HCT116 (cell line): ENCODE results near the gene MAFG. TPM values are rescaled to one million over a fixed set of nuclear protein-coding genes. Genes with fewer than 3 reads are reported as not detected.

ENCODE experiments used
- ATAC-seq: fragments of 200-7000 bp; cut with Tn5 transposase; 2 replicates; pipeline ENCODE4 v1.9.1; 2020; ENCODE audit warnings: mild to moderate bottlenecking, moderate library complexity
- BruUV-seq: library from RNA; stranded (reverse); fragments of 400-500 nt; replicated peaks from 2 replicates; lab custom pipeline; 2021; lab: Mats Ljungman, UMichigan
- CTCF ChIA-PET: fragments of 300-600 bp; sonication (Branson Sonifier 250); formaldehyde crosslinking; loops from one replicate; lab custom pipeline; 2021; ENCODE audit warnings: antibody characterized with exemption; lab: Charles Lee
- POLR2A ChIA-PET: fragments of 300-600, 350-600 bp; sonication (Branson Sonifier 250); formaldehyde crosslinking; loops from one replicate; lab custom pipeline; 2021; ENCODE audit warnings: antibody characterized with exemption; lab: Charles Lee
- RAD21 ChIA-PET, 2 experiments: fragments of 300-600 bp; sonication (Branson Sonifier 250); formaldehyde crosslinking; loops; one replicate each; lab custom pipeline; 2023; ENCODE audit warnings: low total read pairs in 2 of 2; ENCODE audit not compliant: uncharacterized antibody in 2 of 2, unreplicated experiment in 2 of 2, low non-redundant PET in 1 of 2; lab: Charles Lee
- DNase-seq: peaks from one replicate; pipeline ENCODE4 v3.0.0-alpha.2; 2010; ENCODE audit warnings: low read depth, low spot score
- H2AFZ ChIP-seq: fragments of 200-600 bp; shearing (Covaris generic), sonication (generic); 2 replicates; pipeline ENCODE4 v1.6.1; 2017; ENCODE audit warnings: low read depth, mixed run types, mixed read lengths, antibody characterized with exemption, low read length; ENCODE audit not compliant: poor library complexity, severe bottlenecking
- H3K27ac ChIP-seq: 2 replicates; pipeline ENCODE4 v1.5.1; 2012; ENCODE audit warnings: low read depth, low read length
- H3K27me3 ChIP-seq: fragments of 200-600 bp; sonication (generic); 2 replicates; pipeline ENCODE4 v1.6.1; 2016; ENCODE audit warnings: mixed run types, low read length, mixed read lengths; ENCODE audit not compliant: insufficient read depth
- H3K36me3 ChIP-seq, 2 experiments: fragments of 200-500 bp in 1 of 2; fragments of 200-600 bp in 1 of 2; sonication (Bioruptor generic) in 1 of 2; sonication (generic) in 1 of 2; 2 replicates each; pipeline versions ENCODE4 v1.5.1 to v1.6.1; 2014 to 2016; ENCODE audit warnings: low read length in 2 of 2, inconsistent platforms in 1 of 2, mixed read lengths in 1 of 2, mixed run types in 1 of 2; ENCODE audit not compliant: insufficient read depth in 2 of 2, control insufficient read depth in 1 of 2
- H3K4me1 ChIP-seq, 2 experiments: fragments of 200-600 bp in 1 of 2; sonication (generic) in 1 of 2; 2 replicates each; pipeline versions ENCODE4 v1.5.1 to v1.6.1; 2012 to 2017; ENCODE audit warnings: low read length in 2 of 2, inconsistent platforms in 1 of 2, mild to moderate bottlenecking in 1 of 2, mixed read lengths in 1 of 2, mixed run types in 1 of 2, moderate library complexity in 1 of 2; ENCODE audit not compliant: insufficient read depth in 2 of 2, control insufficient read depth in 1 of 2
- H3K4me2 ChIP-seq: fragments of 200-600 bp; sonication (generic); 2 replicates; pipeline ENCODE4 v1.6.1; 2017; ENCODE audit warnings: mixed run types, low read length, mixed read lengths
- H3K4me3 ChIP-seq, 2 experiments: fragments of 200-600 bp in 1 of 2; sonication (generic) in 1 of 2; replicated peaks in 1 of 2; 2 replicates each; pipeline ENCODE4 v1.5.1; 2011 to 2016; ENCODE audit warnings: low read length in 2 of 2, control low read depth in 1 of 2, low read depth in 1 of 2, mild to moderate bottlenecking in 1 of 2, mixed read lengths in 1 of 2, mixed run types in 1 of 2
- H3K79me2 ChIP-seq: fragments of 200-600 bp; sonication (generic); 2 replicates; pipeline ENCODE4 v1.6.1; 2017; ENCODE audit warnings: mild to moderate bottlenecking, mixed run types, low read length, moderate library complexity, mixed read lengths; ENCODE audit not compliant: insufficient read depth
- H3K9ac ChIP-seq: fragments of 200-600 bp; sonication (generic); 2 replicates; pipeline ENCODE4 v1.6.1; 2016; ENCODE audit warnings: low read length, mixed read lengths
- H3K9me2 ChIP-seq: fragments of 200-600 bp; sonication (generic), shearing (Covaris generic); 2 replicates; pipeline ENCODE4 v1.6.1; 2017; ENCODE audit warnings: mixed run types, mild to moderate bottlenecking, moderate library complexity; ENCODE audit not compliant: insufficient read depth
- H3K9me3 ChIP-seq, 2 experiments: fragments of 200-500 bp in 1 of 2; fragments of 200-600 bp in 1 of 2; sonication (Bioruptor generic) in 1 of 2; sonication (generic) in 1 of 2; 2 replicates each; pipeline ENCODE4 v1.6.1; 2014 to 2017; ENCODE audit warnings: low read length in 2 of 2, mixed read lengths in 2 of 2, inconsistent platforms in 1 of 2, low read depth in 1 of 2, mild to moderate bottlenecking in 1 of 2, mixed run types in 1 of 2, moderate library complexity in 1 of 2; ENCODE audit not compliant: control insufficient read depth in 1 of 2, insufficient read depth in 1 of 2
- H4K20me1 ChIP-seq: fragments of 200-600 bp; sonication (generic), shearing (Covaris generic); 2 replicates; pipeline ENCODE4 v1.6.1; 2017; ENCODE audit warnings: mixed run types, mild to moderate bottlenecking, moderate library complexity; ENCODE audit not compliant: insufficient read depth
- ATF3 ChIP-seq: IDR thresholded peaks from 2 replicates; pipeline ENCODE4 v1.6.1; 2012
- EGR1 ChIP-seq: IDR thresholded peaks from 2 replicates; pipeline ENCODE4 v1.6.1; 2012; ENCODE audit warnings: low read depth
- ELF1 ChIP-seq: IDR thresholded peaks from 2 replicates; pipeline ENCODE4 v1.6.1; 2012; ENCODE audit warnings: low read depth, borderline replicate concordance
- EZH2 ChIP-seq: fragments of 200-600 bp; sonication (generic); IDR thresholded peaks from 2 replicates; pipeline ENCODE4 v1.6.1; 2017; ENCODE audit warnings: antibody characterized with exemption, mixed run types
- RAD21 ChIP-seq: IDR thresholded peaks from 2 replicates; pipeline ENCODE4 v1.6.1; 2012; ENCODE audit warnings: low read depth, mild to moderate bottlenecking
- intact Hi-C: fragments of 100-400 bp; cut with micrococcal nuclease; formaldehyde crosslinking; loops from 2 replicates; pipeline ENCODE4 v1.10.0; 2022
- total RNA-seq: library from RNA; stranded (reverse); gene quantifications from one replicate; pipeline ENCODE4 v1.2.1, GENCODE V29; 2021; ENCODE audit not compliant: unreplicated experiment
- TF ChIP-seq, protein P1 (sequence below), 3 experiments: fragments of 200-600 bp in 1 of 3; sonication (generic) in 1 of 3; IDR thresholded peaks in 2 of 3; conservative IDR thresholded peaks in 1 of 3; 2 replicates each; pipeline ENCODE4 v1.5.1; 2012 to 2017; ENCODE audit warnings: low read depth in 2 of 3, low read length in 2 of 3, antibody characterized with exemption in 1 of 3, borderline replicate concordance in 1 of 3, control low read depth in 1 of 3, mild to moderate bottlenecking in 1 of 3, mixed read lengths in 1 of 3, mixed run types in 1 of 3, moderate library complexity in 1 of 3; ENCODE audit not compliant: insufficient read depth in 1 of 3
- TF ChIP-seq, protein P2 (sequence below): IDR thresholded peaks from 2 replicates; pipeline ENCODE4 v1.6.1; 2012

MAFG gene
- total RNA-seq, 1 experiment from 2014 or later, result 46.8 TPM

DNA sequence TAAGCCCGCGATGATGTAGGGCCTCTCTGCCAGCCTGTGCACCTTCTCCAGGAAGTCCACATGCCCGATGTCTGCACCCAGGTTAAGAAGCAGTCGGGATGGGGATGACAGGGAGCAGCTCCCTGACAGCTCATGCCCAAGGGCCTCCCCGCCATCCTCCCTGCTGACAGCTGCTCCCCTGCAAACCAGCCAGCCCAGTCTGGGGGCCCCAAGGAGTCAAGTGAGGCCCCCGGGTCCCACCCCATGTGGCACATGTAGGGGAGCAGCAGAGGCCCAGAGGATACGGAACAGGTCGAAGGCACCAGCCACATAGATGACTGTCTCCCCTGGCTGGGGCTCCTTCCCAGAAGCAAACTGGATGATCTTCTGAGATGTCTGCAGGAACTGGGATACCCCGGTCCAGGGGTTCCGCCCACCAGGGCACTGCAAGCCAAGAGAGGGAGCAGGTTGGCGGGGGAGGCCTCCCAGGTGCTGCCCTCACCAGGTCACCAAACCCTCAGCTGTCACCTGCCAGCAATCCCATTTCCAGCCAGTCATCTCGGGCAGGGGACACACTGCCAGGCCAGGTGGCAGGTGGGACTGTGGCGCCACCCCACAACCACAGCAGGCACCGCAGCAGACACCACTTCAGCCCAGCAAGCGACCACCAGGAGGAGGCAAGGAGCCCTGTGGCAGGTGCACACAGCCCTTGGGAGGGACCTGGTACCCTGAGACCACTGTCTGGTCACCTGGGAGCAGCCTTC lies 20.9 kb downstream of the MAFG start:
- intact Hi-C loops, result no loop called here
- TF ChIP-seq ATF3 (no peak), RAD21 (peak; percentile 92), EZH2 (no peak), ELF1 (no peak), EGR1 (no peak)
- TF ChIP-seq, protein P1, sequence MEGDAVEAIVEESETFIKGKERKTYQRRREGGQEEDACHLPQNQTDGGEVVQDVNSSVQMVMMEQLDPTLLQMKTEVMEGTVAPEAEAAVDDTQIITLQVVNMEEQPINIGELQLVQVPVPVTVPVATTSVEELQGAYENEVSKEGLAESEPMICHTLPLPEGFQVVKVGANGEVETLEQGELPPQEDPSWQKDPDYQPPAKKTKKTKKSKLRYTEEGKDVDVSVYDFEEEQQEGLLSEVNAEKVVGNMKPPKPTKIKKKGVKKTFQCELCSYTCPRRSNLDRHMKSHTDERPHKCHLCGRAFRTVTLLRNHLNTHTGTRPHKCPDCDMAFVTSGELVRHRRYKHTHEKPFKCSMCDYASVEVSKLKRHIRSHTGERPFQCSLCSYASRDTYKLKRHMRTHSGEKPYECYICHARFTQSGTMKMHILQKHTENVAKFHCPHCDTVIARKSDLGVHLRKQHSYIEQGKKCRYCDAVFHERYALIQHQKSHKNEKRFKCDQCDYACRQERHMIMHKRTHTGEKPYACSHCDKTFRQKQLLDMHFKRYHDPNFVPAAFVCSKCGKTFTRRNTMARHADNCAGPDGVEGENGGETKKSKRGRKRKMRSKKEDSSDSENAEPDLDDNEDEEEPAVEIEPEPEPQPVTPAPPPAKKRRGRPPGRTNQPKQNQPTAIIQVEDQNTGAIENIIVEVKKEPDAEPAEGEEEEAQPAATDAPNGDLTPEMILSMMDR (IDR thresholded peaks at IDR 0.05 in 2 of 3, conservative IDR thresholded peaks at IDR 0.05 in 1 of 3; ENCODE audit: borderline replicate concordance in 1 of 3, insufficient read depth in 1 of 3, low read depth in 2 of 3, low read length in 2 of 3), result peak; percentile 71 to 99 (median 79)
- TF ChIP-seq, protein P2, sequence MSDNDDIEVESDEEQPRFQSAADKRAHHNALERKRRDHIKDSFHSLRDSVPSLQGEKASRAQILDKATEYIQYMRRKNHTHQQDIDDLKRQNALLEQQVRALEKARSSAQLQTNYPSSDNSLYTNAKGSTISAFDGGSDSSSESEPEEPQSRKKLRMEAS, result no peak
- TF ChIP-seq, all 23 proteins: peak for 2
- Histone ChIP-seq H3K4me1 (peaks cover 8 to 26% of the 10 kb centered on the region in 2 experiments), H3K4me3 (no peak overlapping the region), H3K27ac (no peak overlapping the region), H3K79me2 (peaks cover 8% of the 10 kb centered on the region; the same call in 1 of the 2 replicates), H3K9ac (no peak overlapping the region), H2AFZ (no peak overlapping the region), H3K4me2 (no peak overlapping the region), H3K9me3 (no peaks in the 10 kb centered on the region), H3K27me3 (no peaks in the 10 kb centered on the region), H3K36me3 (peaks cover 0 to 13% of the 10 kb centered on the region in 2 experiments; a peak in 2 of 4 replicates), H4K20me1 (no peaks in the 10 kb centered on the region), H3K9me2 (no peaks in the 10 kb centered on the region)
- DNase-seq (no peak), ATAC-seq (peak; percentile 37)
- CTCF ChIA-PET, result no interaction called here
- RAD21 ChIA-PET, result no interaction called here
- BruUV-seq, result no TSS peak
- POLR2A ChIA-PET, result no interaction called here
